ENCODE measurements around the gene HSD17B7. TPM values are rescaled to one million over a fixed set of nuclear protein-coding genes. Genes with fewer than 3 reads are reported as not detected.

Gene HSD17B7
- total and polyA plus RNA-seq, 2 of the 13 experiments (the other 11 are each of a cell fraction or from before 2014, with no cell fraction given): 43.9 to 84.9 TPM

DNA sequence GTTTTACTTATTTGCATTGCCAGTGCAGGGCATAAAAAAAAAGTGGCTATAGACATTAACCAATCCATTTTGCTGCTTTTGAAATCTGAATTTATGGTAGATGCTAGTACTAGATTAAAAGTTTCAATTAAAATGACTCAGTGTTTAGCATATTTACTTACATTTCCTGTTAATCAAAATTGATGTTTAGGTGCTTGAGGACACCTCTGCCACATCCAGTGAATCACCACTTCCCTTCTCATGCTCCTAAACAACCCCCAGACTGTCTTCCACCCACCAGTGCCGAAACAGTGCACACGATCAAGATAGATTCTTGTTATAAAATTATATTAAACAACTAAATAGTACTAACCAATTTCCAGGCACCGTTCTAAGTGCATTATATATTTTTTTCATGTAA, 32.7 kb downstream of the HSD17B7 start:
- intact Hi-C loops (cut with micrococcal nuclease; ENCODE audit: unreplicated experiment): no loop called here

More for the DNA sequence above, 32.7 kb downstream of the HSD17B7 start:
- H3K79me2 ChIP-seq (ENCODE audit: insufficient read depth, low read length): no peaks in the 10 kb centered on the region
- no peaks in the 10 kb centered on the region for H3K9me3 ChIP-seq (ENCODE audit: low read length)
- DNase-seq (ENCODE audit: low spot score) (no peak), ATAC-seq (no peak), FAIRE-seq (no peak)
- POLR2A ChIA-PET: no interaction called here
- no peak overlapping the region for H3K4me3 ChIP-seq (replicated peaks in 1 of 3; ENCODE audit: insufficient read depth in 1 of 3, low read depth in 2 of 3, low read length in 3 of 3)
- H3K9ac ChIP-seq (ENCODE audit: insufficient read depth, low read depth, low read length): no peak overlapping the region
- no peaks in the 10 kb centered on the region for H3K36me3 ChIP-seq (replicated peaks in 1 of 2; ENCODE audit: control insufficient read depth in 1 of 2, insufficient read depth in 2 of 2, low read length in 2 of 2)
- in situ Hi-C loops (cut with HindIII; ENCODE audit: extremely low pct_ligation_motif_present, low pct_unique_long_range_greater_than_20kb): no loop called here
- BruUV-seq (replicated peaks): no TSS peak
- CTCF ChIA-PET (ENCODE audit: low intra/inter-chr PET ratio, low total read pairs): no interaction called here
- H3K27me3 ChIP-seq (ENCODE audit: control insufficient read depth in 1 of 2, insufficient read depth in 2 of 2, low read length in 2 of 2): peaks cover 0 to 7% of the 10 kb centered on the region in 2 experiments; a peak in 2 of 5 replicates
- no peak overlapping the region; the same call in 1 of the 2 replicates for H3K4me2 ChIP-seq (ENCODE audit: low read depth, low read length)
- H3K4me1 ChIP-seq (ENCODE audit: insufficient read depth, low read length): peaks cover 21% of the 10 kb centered on the region
- WGBS (ENCODE audit: low lambda C conversion rate): 56% methylated on average over 3 of the region's 3 CpGs
- H2AFZ ChIP-seq (ENCODE audit: low read length): no peak overlapping the region
- no peaks in the 10 kb centered on the region for H4K20me1 ChIP-seq (ENCODE audit: insufficient read depth, low read length)
- H3K27ac ChIP-seq (ENCODE audit: extremely low read length, insufficient read depth, low read length): no peak overlapping the region
- TF ChIP-seq FOSL2 (CRISPR knock-in tag; IDR thresholded peaks at IDR 0.05) (no peak), REPIN1 (CRISPR knock-in tag; IDR thresholded peaks at IDR 0.05; ENCODE audit: borderline replicate concordance, low read depth) (no peak), PHF20 (CRISPR knock-in tag; IDR thresholded peaks at IDR 0.05) (no peak), ZFP36L2 (CRISPR knock-in tag; IDR thresholded peaks at IDR 0.05) (no peak), MED8 (CRISPR knock-in tag; IDR thresholded peaks at IDR 0.05; ENCODE audit: insufficient replicate concordance) (no peak), CENPX (CRISPR knock-in tag; IDR thresholded peaks at IDR 0.05) (no peak), ZSCAN20 (CRISPR knock-in tag; IDR thresholded peaks at IDR 0.05; ENCODE audit: borderline replicate concordance) (no peak)
- TF ChIP-seq, protein P1, sequence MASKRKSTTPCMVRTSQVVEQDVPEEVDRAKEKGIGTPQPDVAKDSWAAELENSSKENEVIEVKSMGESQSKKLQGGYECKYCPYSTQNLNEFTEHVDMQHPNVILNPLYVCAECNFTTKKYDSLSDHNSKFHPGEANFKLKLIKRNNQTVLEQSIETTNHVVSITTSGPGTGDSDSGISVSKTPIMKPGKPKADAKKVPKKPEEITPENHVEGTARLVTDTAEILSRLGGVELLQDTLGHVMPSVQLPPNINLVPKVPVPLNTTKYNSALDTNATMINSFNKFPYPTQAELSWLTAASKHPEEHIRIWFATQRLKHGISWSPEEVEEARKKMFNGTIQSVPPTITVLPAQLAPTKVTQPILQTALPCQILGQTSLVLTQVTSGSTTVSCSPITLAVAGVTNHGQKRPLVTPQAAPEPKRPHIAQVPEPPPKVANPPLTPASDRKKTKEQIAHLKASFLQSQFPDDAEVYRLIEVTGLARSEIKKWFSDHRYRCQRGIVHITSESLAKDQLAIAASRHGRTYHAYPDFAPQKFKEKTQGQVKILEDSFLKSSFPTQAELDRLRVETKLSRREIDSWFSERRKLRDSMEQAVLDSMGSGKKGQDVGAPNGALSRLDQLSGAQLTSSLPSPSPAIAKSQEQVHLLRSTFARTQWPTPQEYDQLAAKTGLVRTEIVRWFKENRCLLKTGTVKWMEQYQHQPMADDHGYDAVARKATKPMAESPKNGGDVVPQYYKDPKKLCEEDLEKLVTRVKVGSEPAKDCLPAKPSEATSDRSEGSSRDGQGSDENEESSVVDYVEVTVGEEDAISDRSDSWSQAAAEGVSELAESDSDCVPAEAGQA (IDR thresholded peaks at IDR 0.05; ENCODE audit: low read depth): no peak
- TF ChIP-seq, protein P1 (CRISPR knock-in tag; IDR thresholded peaks at IDR 0.05; ENCODE audit: borderline replicate concordance): no peak
